ENCODE measurements around the gene SLC39A1. TPM values are rescaled to one million over a fixed set of nuclear protein-coding genes. Genes with fewer than 3 reads are reported as not detected.

SLC39A1 gene
- total and polyA plus RNA-seq, 9 of the 15 experiments (the other 6 are each of a cell fraction or from before 2014, with no cell fraction given): 9.9 to 81.1 (median 62.7) TPM

GRCh38 chr1:153928245-153928644, 35.1 kb downstream of the SLC39A1 start:
- TF ChIP-seq PTTG1 (tag; IDR thresholded peaks at IDR 0.05; ENCODE audit: low read depth) (no peak), IRF9 (tag; IDR thresholded peaks at IDR 0.05) (no peak), SNRNP70 (optimal IDR thresholded peaks at IDR 0.05; ENCODE audit: low read depth, low read length) (no peak), CXXC5 (CRISPR knock-in tag; IDR thresholded peaks at IDR 0.05) (no peak), ZMIZ1 (IDR thresholded peaks at IDR 0.05; ENCODE audit: low read depth in 2 of 2, low read length in 2 of 2) (no peak), TCF3 (CRISPR knock-in tag; IDR thresholded peaks at IDR 0.05) (no peak), NONO (IDR thresholded peaks at IDR 0.05; ENCODE audit: low read depth in 2 of 2, low read length in 1 of 2) (no peak), ZNF644 (tag; IDR thresholded peaks at IDR 0.05; ENCODE audit: low read depth) (no peak), SAFB (IDR thresholded peaks at IDR 0.05; ENCODE audit: borderline replicate concordance, low read depth, low read length) (no peak), ZNF707 (CRISPR knock-in tag; conservative IDR thresholded peaks at IDR 0.05) (no peak), SLC30A9 (CRISPR knock-in tag; IDR thresholded peaks at IDR 0.05) (no peak), EHMT2 (IDR thresholded peaks at IDR 0.05) (no peak), FOXO4 (CRISPR knock-in tag; IDR thresholded peaks at IDR 0.05) (no peak), GABPB2 (CRISPR knock-in tag; conservative IDR thresholded peaks at IDR 0.05) (no peak)
- 100% methylated on average over 1 of the region's 1 CpG for WGBS (ENCODE audit: insufficient coverage, low coverage, missing lambda C conversion rate)

More at GRCh38 chr1:153928245-153928644, 35.1 kb downstream of the SLC39A1 start:
- Histone ChIP-seq H3K4me2 (ENCODE audit: insufficient read depth, low read length) (no peak overlapping the region), H3K27me3 (ENCODE audit: control insufficient read depth in 2 of 2, insufficient read depth in 2 of 2, low read length in 2 of 2) (no peaks in the 10 kb centered on the region), H3K4me1 (replicated peaks in 1 of 2; ENCODE audit: control insufficient read depth in 2 of 2, insufficient read depth in 2 of 2, low read length in 2 of 2) (peaks cover 0 to 4% of the 10 kb centered on the region in 2 experiments; a peak in 3 of 5 replicates), H3K4me3 (no peak overlapping the region), H3K9me3 (replicated peaks; ENCODE audit: control insufficient read depth, insufficient read depth, low read depth, low read length) (no peaks in the 10 kb centered on the region), H4K20me1 (replicated peaks; ENCODE audit: control insufficient read depth, insufficient read depth, low read length) (no peaks in the 10 kb centered on the region), H3K36me3 (ENCODE audit: control insufficient read depth, insufficient read depth, low read length) (peaks cover 30% of the 10 kb centered on the region; the same call in 2 of the 3 replicates), H3K79me2 (ENCODE audit: control insufficient read depth, insufficient read depth, low read length) (no peaks in the 10 kb centered on the region), H3K27ac (ENCODE audit: extremely low read depth, low read depth, low read length) (no peak overlapping the region), H2AFZ (ENCODE audit: low read depth, low read length) (no peak overlapping the region), H3K9ac (ENCODE audit: insufficient read depth in 1 of 2, low read depth in 2 of 2, low read length in 2 of 2) (no peak overlapping the region), H3K9me1 (ENCODE audit: control insufficient read depth, insufficient read depth, low read length) (no peaks in the 10 kb centered on the region)
- POLR2A ChIA-PET: interaction anchor here (0.6 to 1.3 kb wide), 5 partner anchors 10 to 62 kb away, joined by 3 to 5 read pairs (median 3); partner anchors contain the start of gene JTB
- in situ Hi-C loops (cut with MboI) (no loop called here), intact Hi-C loops (cut with micrococcal nuclease) (no loop called here)
- BruUV-seq (replicated peaks): no TSS peak
- ATAC-seq (no peak; the same call in 1 of the 3 replicates), FAIRE-seq (no peak), DNase-seq (ENCODE audit: extremely low read depth in 1 of 4, low spot score in 3 of 4) (no peak)
- CTCF ChIA-PET (ENCODE audit: low intra/inter-chr PET ratio): no interaction called here
